Fibroblast of skin of right quadriceps (primary cell): ENCODE data around the gene TMTC1.
A peak's percentile ranks its signal among the peaks of the same experiment; 100 is the strongest.
"Not testable (repeated sequence)": the region's sequence is repeated elsewhere in the genome, so short reads cannot be mapped to it uniquely, and the experiment has no call there.

Experiments
- DNase-seq: peaks from one replicate; pipeline ENCODE4 v3.0.0-alpha.2; 2013

TMTC1 gene

DNA sequence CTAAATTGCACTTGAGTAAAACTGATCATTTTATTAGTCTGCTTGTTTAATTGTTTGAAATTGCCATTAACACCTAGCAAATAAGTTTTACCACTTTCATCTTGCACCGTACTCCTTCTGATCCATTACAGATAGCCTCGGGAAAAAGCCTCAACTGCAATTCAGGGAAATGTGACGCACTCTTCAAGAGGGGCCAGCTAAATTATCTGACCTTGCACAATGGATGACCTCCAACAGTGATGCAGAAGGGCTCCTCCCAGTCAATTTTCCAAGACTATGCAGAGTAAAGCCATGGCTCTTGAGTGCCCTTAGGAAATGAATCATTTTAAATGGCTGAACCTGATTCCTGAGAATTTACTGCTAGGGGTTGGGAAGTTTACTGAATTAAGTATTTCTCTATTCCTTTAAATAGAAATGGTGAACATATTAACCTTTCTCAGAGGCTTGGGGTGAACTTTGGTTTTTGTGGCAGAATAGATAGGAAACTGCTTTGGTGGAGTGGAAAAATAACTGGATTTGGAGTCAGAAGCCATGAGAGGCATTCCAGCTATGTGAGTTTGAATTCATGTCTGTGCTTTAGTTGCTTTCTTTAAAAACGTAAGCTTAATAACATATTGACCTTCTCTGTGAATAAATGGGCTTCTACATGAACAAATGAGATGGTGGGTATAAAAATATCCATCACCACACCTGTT lies 221.5 kb downstream of the TMTC1 start:
- DNase-seq, result no peak

DNA sequence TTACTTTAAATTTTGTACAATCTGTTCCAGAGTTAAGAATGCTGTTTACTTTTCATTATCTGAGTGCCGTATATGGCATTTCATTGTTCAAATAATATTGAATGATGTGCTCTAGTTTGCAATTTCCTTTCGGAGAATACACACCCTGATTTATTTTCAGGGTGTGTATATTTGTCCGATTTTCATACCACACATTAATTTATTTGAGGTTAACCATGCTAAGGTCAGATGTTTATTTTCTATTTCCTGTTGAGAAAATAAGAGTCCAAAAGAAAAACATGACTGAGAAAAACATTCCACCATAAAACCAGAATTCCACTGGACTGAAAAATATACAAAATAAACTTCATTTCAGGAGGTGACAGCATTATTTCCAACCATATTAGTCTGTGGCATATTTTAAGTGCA lies 222.1 kb downstream of the TMTC1 start:
- DNase-seq, result no peak

GRCh38 chr12:29559198-29559597 lies 224.5 kb downstream of the TMTC1 start:
- DNase-seq, result no peak

GRCh38 chr12:29556363-29556762 lies 227.4 kb downstream of the TMTC1 start:
- DNase-seq, result no peak

DNA sequence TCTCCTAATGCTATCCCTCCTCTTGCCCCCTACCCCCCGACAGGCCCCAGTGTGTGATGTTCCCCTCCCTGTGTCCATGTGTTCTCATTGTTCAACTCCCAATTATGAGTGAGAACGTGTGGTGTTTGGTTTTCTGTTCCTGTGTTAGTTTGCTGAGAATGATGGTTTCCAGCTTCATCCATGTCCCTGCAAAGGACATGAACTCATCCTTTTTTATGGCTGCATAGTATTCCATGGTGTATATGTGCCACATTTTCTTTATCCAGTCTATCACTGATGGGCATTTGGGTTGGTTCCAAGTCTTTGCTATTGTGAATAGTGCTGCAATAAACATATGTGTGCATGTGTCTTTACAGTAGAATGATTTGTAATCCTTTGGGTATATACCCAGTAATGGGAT lies 228.3 kb downstream of the TMTC1 start:
- not testable (repeated sequence) for DNase-seq

DNA sequence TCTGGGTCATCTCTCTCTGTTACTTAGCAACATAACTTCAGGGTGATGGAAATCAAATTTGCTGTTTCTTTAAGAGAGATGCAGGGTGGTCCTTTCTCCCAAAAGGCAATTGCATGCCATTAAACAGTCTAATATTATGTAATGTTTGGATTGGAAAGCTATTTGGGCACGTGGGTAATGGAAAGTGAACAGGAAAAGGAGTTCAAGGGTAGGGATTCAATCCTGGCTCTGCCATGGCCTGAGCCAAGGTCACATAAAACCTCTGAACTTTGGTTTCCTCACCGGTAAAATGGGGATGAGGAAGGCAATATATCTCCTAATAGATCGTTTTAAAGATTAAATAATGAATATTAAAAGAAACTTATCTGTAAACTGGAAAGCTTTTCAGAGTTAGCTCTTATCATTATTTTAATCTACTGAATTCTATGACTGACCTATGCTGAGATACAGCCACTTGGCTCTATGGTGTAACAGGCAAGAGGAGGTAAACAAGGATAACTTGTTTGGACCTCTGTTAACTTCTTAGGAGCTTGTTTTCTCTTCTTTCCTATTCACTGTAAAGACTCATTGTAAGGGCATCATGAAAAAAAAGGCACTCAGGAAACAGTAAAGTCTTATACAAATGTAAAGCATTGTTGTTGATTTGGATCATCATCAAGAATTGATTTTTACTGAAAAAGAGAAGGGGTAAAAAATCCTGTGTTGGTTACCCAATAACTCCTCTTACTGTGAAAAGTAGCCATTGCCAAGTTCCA lies 230.6 kb downstream of the TMTC1 start:
- DNase-seq, result no peak

GRCh38 chr12:29552324-29552927 lies 231.3 kb downstream of the TMTC1 start:
- peak; percentile 38 for DNase-seq

DNA sequence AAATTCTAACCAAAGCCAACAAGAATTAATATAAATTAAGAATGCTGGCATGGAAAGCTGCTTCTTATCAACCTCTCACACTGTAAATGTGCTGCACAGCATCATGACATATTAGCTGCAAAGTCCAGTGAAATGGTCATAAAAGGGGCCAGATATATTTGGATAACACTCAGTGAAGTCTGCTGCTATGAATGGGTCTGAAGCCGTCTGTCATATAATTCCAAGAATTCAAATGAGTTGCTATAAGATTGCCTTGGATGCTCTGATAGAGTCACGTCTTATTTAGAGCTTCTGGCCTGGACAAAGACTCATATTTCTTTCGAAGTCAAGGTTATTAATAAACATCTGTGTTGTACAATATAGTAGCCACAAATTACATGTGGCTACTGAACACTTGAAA lies 231.9 kb downstream of the TMTC1 start:
- DNase-seq, result no peak

GRCh38 chr12:29547864-29548263 lies 235.9 kb downstream of the TMTC1 start:
- no peak for DNase-seq

DNA sequence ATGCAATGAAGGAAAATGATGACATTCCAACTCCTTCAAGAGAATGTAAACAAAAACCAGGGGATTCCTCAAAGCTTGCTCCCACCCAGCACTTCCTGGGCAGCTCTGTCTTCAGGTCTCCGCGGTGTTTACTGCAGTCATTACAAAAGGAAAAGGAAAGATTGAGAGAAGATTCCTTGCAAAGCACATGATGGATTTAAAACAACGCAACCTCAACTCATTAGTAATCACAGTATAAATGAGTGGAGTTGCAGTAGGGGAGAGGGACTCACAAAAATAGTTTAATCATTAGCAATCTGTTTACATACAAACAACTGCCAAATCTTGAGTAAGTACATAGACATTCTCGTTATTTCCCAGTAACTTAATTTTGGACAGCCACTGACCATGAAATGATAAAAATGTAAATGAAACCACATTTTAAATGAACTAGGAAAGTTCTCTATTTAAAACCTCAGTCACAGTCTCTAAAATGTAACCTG lies 236.6 kb downstream of the TMTC1 start:
- DNase-seq, result peak; percentile 30

GRCh38 chr12:29546000-29546399 lies 237.7 kb downstream of the TMTC1 start:
- DNase-seq, result no peak

DNA sequence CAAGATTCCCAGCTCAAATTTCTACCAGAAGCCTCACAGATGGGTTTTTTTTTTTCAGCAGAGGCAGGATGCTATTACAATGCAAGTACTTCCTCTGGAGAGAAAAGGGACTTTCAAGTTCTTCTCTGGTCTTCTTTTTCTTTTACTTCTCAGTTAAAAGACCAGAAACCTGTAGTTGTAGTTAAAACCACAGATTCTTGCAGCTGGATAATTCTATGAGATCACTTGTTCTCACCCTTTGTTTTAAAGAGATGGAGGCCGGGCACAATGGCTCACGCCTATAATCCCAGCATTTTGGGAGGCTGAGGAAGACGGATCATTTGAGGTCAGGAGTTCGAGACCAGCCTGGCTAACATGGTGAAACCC lies 238.7 kb downstream of the TMTC1 start:
- no peak for DNase-seq

- no peak for DNase-seq
Observed at GRCh38 chr12:29544428-29545101, 239.2 kb downstream of the TMTC1 start.

- DNase-seq, result peak; percentile 13
Observed at GRCh38 chr12:29543036-29543435, 240.7 kb downstream of the TMTC1 start.

DNA sequence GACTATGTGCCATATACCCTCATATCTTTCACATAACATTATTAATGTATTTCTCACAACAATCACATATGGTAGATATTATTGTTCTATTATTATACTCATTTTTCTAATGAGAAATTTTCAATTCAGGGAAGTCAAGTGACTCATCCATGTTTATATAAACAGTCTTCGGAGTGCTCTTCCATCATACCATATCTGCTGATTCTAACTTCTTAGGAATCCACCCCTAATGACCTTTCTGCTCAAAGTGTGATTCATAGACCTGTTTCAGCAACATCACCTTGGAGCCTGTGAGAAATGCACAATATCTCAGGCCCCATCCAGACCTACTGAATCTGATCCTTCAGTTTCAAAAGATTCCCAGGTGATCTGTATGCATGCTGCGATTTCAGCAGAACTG lies 246.4 kb downstream of the TMTC1 start:
- DNase-seq, result peak; percentile 42

- DNase-seq, result no peak
Observed at GRCh38 chr12:29534935-29535334, 248.8 kb downstream of the TMTC1 start.

DNA sequence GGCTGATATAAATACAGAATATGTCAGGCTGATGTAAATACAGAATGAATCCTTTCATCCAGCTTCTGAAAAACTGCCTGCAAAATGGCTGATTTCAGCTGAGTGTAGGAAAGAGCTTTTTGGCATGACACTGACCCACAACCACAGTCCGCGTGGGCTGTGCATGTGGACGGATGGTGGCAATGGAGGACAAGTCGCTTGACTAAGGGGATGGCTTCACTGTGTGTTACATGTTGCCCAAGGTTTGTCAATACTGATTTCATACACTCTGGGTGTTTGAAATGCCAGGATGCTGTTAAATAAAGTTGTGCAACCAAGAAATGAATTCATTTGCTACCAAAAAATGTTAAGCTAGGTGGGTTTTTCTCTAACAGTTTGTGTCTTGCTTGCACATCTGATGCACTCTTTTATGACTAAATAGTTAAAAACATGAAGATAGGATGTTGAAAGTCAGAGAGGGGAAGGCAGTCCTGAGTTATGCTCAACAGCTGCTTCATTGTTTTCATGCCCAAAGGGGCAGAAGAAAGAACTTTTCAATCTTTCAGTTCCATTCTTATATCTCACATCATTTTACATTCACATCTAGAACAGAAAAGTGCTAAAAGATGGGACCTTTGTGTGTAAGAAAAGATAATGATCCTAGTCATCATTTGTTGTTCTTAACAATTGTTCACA lies 249.8 kb downstream of the TMTC1 start:
- no peak for DNase-seq

DNA sequence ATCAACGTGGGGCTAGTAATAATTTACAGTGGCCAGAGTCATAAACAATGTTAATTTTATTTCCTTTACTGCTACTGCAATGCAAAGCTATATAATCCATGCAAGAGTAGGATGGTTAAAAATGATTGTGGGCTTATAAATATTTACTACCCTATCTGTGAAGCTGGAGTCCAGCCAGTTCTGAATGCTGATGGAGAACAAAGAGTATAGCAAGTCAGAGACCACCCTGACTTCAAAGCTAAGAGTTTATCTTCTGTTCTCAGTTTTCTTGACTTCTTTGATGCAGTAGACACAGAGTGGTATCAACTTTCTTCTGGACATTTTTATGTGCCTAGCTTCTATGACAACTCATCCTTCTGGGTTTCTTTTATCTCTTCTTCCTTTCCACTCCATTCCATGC lies 252.3 kb downstream of the TMTC1 start:
- DNase-seq, result no peak

DNA sequence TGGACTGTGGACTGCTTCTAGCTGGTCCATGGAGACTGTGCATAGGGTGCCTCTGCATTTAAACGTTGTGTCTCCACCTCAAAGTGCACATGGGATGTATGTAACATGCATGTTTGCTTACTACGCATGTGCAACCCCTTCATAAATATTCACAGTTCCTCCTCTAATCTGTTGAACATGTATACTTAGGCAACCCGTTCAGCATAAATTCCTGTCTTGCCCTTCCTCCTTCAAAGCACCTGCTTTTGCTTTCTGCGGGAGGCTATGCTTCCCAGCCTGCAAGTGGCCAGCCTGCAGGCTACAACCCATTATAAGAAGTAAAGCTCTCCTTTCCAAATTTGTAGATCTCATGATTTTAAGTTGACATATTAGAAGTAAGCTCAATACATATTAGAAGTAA lies 253.3 kb downstream of the TMTC1 start:
- DNase-seq, result no peak

- DNase-seq, result no peak
Observed at GRCh38 chr12:29528161-29528560, 255.6 kb downstream of the TMTC1 start.

GRCh38 chr12:29521951-29522350 lies 261.8 kb downstream of the TMTC1 start:
- peak; percentile 12 for DNase-seq

DNA sequence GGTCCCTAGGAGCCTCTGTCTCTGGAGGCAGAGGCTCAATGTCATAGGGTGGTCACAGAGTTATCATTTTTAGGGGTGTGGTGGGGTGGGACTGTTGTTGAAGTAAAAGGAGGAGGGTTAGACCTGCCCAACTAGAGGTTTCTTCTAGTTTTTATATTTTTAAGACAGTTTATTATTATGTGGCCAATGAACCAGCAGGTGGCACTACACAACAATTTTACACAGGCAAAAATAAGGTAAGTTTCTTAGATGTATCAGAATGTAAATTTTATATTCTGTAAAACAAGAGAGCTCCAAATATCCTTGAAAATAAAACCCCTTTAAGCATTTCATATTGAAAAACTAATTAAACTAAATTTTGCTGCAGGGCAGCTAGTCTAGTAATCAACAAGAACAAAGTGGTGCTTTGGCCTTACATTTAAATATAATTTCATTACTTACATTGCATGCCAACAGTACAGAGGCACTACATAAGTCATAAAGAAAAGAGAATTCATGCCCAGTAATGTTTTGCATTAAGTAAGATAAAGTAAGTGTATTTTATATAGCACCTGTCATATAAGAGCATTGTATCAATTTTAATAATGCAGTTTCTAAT lies 264.1 kb downstream of the TMTC1 start:
- peak; percentile 42 for DNase-seq

DNA sequence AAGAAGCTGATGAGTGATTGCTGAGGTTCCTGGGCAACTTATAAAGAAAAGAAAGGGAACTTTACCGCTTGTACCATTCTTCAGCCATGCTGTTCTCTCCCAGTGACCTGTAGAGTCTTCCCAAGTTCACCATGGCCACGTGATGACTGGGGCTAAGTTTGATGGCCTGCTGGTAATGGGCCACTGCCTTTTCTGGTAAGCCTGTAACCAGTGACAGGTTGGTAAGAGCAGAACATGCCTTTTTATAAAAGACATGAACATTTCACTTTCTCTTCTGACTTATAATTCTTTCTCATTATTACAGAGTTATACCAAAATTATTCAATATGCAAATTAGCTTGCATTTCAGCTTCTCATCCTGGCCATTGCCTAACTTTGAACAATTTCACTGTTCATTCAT lies 265.3 kb downstream of the TMTC1 start:
- no peak for DNase-seq
